GM23338 (cell line): ENCODE data around the gene ETNPPL. TPM values are rescaled to one million over a fixed set of nuclear protein-coding genes. Genes with fewer than 3 reads are reported as not detected.

ENCODE experiments used
- ATAC-seq: fragments of 200-7000 bp; cut with Tn5 transposase; 3 replicates; pipeline ENCODE4 v1.9.1; 2020
- DNase-seq: peaks from one replicate; pipeline ENCODE4 v3.0.0-alpha.2; 2015; ENCODE audit warnings: low spot score
- H2AFZ ChIP-seq: fragments of 200-600 bp; sonication (generic); 2 replicates; pipeline ENCODE4 v1.8.0; 2016; ENCODE audit warnings: antibody characterized with exemption, mild to moderate bottlenecking, moderate library complexity
- H3F3A ChIP-seq: fragments of 200-600 bp; sonication (generic); replicated peaks from 2 replicates; pipeline ENCODE4 v1.8.0; 2017; ENCODE audit warnings: antibody characterized with exemption, mixed run types, low read depth
- H3K27ac ChIP-seq: fragments of 200-600 bp; sonication (generic); 2 replicates; pipeline ENCODE4 v1.6.1; 2016; ENCODE audit warnings: low read depth
- H3K27me3 ChIP-seq: fragments of 200-600 bp; sonication (generic); 2 replicates; pipeline ENCODE4 v1.8.0; 2016; ENCODE audit warnings: mild to moderate bottlenecking, mixed run types, moderate library complexity; ENCODE audit not compliant: insufficient read depth
- H3K36me3 ChIP-seq: fragments of 200-600 bp; sonication (generic); 2 replicates; pipeline ENCODE4 v1.8.0; 2016; ENCODE audit warnings: mild to moderate bottlenecking; ENCODE audit not compliant: insufficient read depth
- H3K4me1 ChIP-seq: fragments of 200-600 bp; sonication (generic); 2 replicates; pipeline ENCODE4 v1.8.0; 2016; ENCODE audit warnings: mild to moderate bottlenecking, moderate library complexity; ENCODE audit not compliant: insufficient read depth
- H3K4me2 ChIP-seq: fragments of 200-600 bp; sonication (generic); 2 replicates; pipeline ENCODE4 v1.7.1; 2017; ENCODE audit warnings: mixed run types
- H3K4me3 ChIP-seq: fragments of 200-600 bp; sonication (generic); 2 replicates; pipeline ENCODE4 v1.6.1; 2016; ENCODE audit warnings: mixed run types
- H3K79me2 ChIP-seq: fragments of 200-600 bp; sonication (generic); replicated peaks from 2 replicates; pipeline ENCODE4 v1.8.0; 2017; ENCODE audit warnings: mild to moderate bottlenecking; ENCODE audit not compliant: insufficient read depth
- H3K9me2 ChIP-seq: fragments of 200-600 bp; sonication (generic); 2 replicates; pipeline ENCODE4 v1.8.0; 2017; ENCODE audit not compliant: insufficient read depth
- H4K20me1 ChIP-seq: fragments of 200-600 bp; sonication (generic); replicated peaks from 2 replicates; pipeline ENCODE4 v1.8.0; 2017; ENCODE audit warnings: mild to moderate bottlenecking; ENCODE audit not compliant: insufficient read depth
- H3K27ac Mint-ChIP-seq: 2 replicates; pipeline ENCODE4 v1.8.0; 2020; ENCODE audit warnings: inconsistent platforms, mild to moderate bottlenecking, moderate library complexity, mixed read lengths
- H3K27me3 Mint-ChIP-seq: 3 replicates; pipeline ENCODE4 v1.8.0; 2022; ENCODE audit warnings: low read depth, mild to moderate bottlenecking, moderate library complexity, mixed read lengths, inconsistent platforms; ENCODE audit not compliant: insufficient read depth, poor library complexity
- H3K36me3 Mint-ChIP-seq: 3 replicates; pipeline ENCODE4 v1.8.0; 2021; ENCODE audit warnings: low read depth, mild to moderate bottlenecking, inconsistent platforms, moderate library complexity, mixed read lengths
- H3K4me1 Mint-ChIP-seq: 3 replicates; pipeline ENCODE4 v1.8.0; 2020; ENCODE audit warnings: mild to moderate bottlenecking, inconsistent platforms, mixed read lengths
- H3K4me3 Mint-ChIP-seq: 3 replicates; pipeline ENCODE4 v1.8.0; 2021; ENCODE audit warnings: moderate library complexity, mild to moderate bottlenecking, inconsistent platforms, mixed read lengths
- H3K9me3 Mint-ChIP-seq: 3 replicates; pipeline ENCODE4 v1.8.0; 2020; ENCODE audit warnings: moderate library complexity, mild to moderate bottlenecking, inconsistent platforms, mixed read lengths
- CREB1 ChIP-seq: fragments of 250-450 bp; sonication (Bioruptor Pico); IDR thresholded peaks from 2 replicates; pipeline ENCODE4 v1.5.0; 2020; ENCODE audit warnings: low read depth, mild to moderate bottlenecking, moderate library complexity
- CTCF ChIP-seq, 2 experiments: fragments of 200-600 bp in 1 of 2; sonication (generic) in 1 of 2; conservative IDR thresholded peaks; 2 replicates each; pipeline versions ENCODE4 v1.5.1 to v1.6.1; 2016 to 2017; ENCODE audit warnings: antibody characterized with exemption in 2 of 2, low read depth in 2 of 2, mild to moderate bottlenecking in 2 of 2, moderate library complexity in 1 of 2
- ETS1 ChIP-seq: IDR thresholded peaks from 2 replicates; pipeline ENCODE4 v1.6.1; 2016; ENCODE audit warnings: antibody characterized with exemption
- EZH2 ChIP-seq: fragments of 200-600 bp; sonication (generic); IDR thresholded peaks from one replicate; pipeline ENCODE4 v1.8.0; 2017; ENCODE audit warnings: antibody characterized with exemption, mild to moderate bottlenecking, low read depth; ENCODE audit not compliant: unreplicated experiment
- EZH2phosphoT487 ChIP-seq: fragments of 200-600 bp; sonication (generic); IDR thresholded peaks from one replicate; pipeline ENCODE4 v1.8.1; 2018; ENCODE audit warnings: antibody characterized with exemption; ENCODE audit not compliant: unreplicated experiment
- JUNB ChIP-seq: IDR thresholded peaks from one replicate; pipeline ENCODE4 v1.6.1; 2016; ENCODE audit warnings: antibody characterized with exemption; ENCODE audit not compliant: unreplicated experiment
- NANOG ChIP-seq: IDR thresholded peaks from 2 replicates; pipeline ENCODE4 v1.6.1; 2016; ENCODE audit warnings: antibody characterized with exemption, borderline replicate concordance
- POLR2AphosphoS5 ChIP-seq: IDR thresholded peaks from 2 replicates; pipeline ENCODE4 v1.6.1; 2016; ENCODE audit warnings: antibody characterized with exemption, low read depth
- STAT1 ChIP-seq: IDR thresholded peaks from one replicate; pipeline ENCODE4 v1.6.1; 2016; ENCODE audit warnings: antibody characterized with exemption; ENCODE audit not compliant: unreplicated experiment
- ZNF114 ChIP-seq: fragments of 250-450 bp; sonication (Bioruptor Pico); IDR thresholded peaks from 2 replicates; pipeline ENCODE4 v1.5.0; 2020; ENCODE audit warnings: mild to moderate bottlenecking, moderate library complexity
- ZNF331 ChIP-seq: fragments of 250-450 bp; sonication (Bioruptor Pico); IDR thresholded peaks from 2 replicates; pipeline ENCODE4 v1.5.0; 2020; ENCODE audit warnings: low read depth, mild to moderate bottlenecking, moderate library complexity
- polyA plus RNA-seq: library from polyadenylated mRNA; unstranded; fragments of >200 nt; fragmentation: Nextera tagmentation; extraction: Ambion mirVana; gene quantifications from 2 replicates; pipeline ENCODE4 v1.2.1, GENCODE V29; 2016
- total RNA-seq: library from RNA; depleted of rRNA; stranded (reverse); fragments of >200 nt; shearing (Covaris generic); gene quantifications from 2 replicates; pipeline ENCODE4 v1.2.3, GENCODE V29; 2014
- TF ChIP-seq, protein P1 (sequence below): IDR thresholded peaks from one replicate; pipeline ENCODE4 v1.6.1; 2018; ENCODE audit warnings: antibody characterized with exemption; ENCODE audit not compliant: unreplicated experiment
- TF ChIP-seq, protein P2 (sequence below): fragments of 250-450 bp; sonication (Bioruptor Pico); IDR thresholded peaks from 2 replicates; pipeline ENCODE4 v1.5.0; 2020; ENCODE audit warnings: mild to moderate bottlenecking, moderate library complexity

Gene ETNPPL
- total and polyA plus RNA-seq, 2 experiments from 2014 or later, result 1.2 to 1.5 TPM

DNA sequence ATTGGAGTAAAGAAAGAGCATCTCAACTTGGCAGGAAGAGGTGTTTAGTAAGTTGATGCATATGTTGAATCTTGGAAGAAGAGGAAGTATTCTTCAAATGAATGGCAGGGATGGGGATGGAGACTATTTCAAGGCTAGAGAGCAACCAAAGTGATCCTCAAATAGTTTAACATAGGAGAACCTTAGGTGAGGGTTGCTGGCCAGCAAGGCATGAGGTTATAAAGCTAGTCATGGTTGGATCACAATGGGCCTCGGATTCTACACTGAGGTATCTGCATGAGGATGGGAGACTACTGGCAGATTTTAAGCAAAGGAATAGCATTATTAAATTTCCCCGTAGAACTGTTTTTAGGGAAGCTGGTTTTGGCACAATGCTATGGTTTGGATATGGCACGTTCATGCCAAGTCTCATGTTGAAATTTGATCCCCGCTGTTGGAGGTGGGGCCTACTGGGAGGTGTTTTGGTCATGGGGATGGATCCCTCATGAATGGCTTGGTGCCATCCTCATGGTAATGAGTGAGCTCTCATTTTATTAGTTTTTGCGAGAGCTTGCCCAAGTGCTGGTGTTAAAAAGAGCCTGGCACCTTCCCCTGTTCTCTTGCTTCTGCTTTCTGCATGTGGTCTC, 41.9 kb upstream of the ETNPPL start (continued):
- TF ChIP-seq JUNB (no peak), NANOG (no peak), ZNF331 (CRISPR knock-in tag) (no peak), CREB1 (CRISPR knock-in tag) (no peak)

DNA sequence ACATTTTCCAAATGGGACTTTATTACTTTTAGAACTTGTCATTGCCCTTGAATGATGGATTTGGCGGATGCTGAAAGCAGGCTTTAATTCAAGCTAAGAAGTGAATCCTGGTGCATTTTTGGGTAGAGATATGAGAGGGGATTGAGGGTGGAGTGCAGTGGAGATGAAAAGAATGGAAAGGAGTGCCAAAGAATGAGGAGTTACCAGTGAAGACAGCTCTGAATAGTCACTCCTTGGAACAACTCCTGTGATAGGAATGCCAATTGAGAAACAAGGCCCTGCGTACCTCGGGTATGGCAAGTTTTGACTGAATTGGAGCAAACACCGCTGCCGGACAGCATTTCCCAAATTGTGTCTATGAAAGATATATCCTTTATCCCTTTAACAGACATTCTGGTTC, 36.5 kb upstream of the ETNPPL start:
- Histone ChIP-seq H3K36me3 (no peaks in the 10 kb centered on the region), H3K27ac (no peak overlapping the region), H3K4me1 (no peaks in the 10 kb centered on the region), H3K9me2 (no peaks in the 10 kb centered on the region), H3K27me3 (no peaks in the 10 kb centered on the region), H2AFZ (no peak overlapping the region), H3K4me2 (no peak overlapping the region), H3K79me2 (no peaks in the 10 kb centered on the region), H3K4me3 (no peak overlapping the region), H3F3A (no peaks in the 10 kb centered on the region), H4K20me1 (no peaks in the 10 kb centered on the region)
- Mint-ChIP-seq H3K4me3 (no peak overlapping the region), H3K4me1 (no peaks in the 10 kb centered on the region), H3K27ac (no peak overlapping the region), H3K9me3 (no peaks in the 10 kb centered on the region), H3K27me3 (no peaks in the 10 kb centered on the region), H3K36me3 (no peaks in the 10 kb centered on the region)
- DNase-seq (no peak), ATAC-seq (no peak)
- TF ChIP-seq EZH2phosphoT487, result no peak
- TF ChIP-seq CREB1 (CRISPR knock-in tag), result no peak
- no peak for TF ChIP-seq STAT1
- no peak for TF ChIP-seq ETS1
- TF ChIP-seq, protein P1, sequence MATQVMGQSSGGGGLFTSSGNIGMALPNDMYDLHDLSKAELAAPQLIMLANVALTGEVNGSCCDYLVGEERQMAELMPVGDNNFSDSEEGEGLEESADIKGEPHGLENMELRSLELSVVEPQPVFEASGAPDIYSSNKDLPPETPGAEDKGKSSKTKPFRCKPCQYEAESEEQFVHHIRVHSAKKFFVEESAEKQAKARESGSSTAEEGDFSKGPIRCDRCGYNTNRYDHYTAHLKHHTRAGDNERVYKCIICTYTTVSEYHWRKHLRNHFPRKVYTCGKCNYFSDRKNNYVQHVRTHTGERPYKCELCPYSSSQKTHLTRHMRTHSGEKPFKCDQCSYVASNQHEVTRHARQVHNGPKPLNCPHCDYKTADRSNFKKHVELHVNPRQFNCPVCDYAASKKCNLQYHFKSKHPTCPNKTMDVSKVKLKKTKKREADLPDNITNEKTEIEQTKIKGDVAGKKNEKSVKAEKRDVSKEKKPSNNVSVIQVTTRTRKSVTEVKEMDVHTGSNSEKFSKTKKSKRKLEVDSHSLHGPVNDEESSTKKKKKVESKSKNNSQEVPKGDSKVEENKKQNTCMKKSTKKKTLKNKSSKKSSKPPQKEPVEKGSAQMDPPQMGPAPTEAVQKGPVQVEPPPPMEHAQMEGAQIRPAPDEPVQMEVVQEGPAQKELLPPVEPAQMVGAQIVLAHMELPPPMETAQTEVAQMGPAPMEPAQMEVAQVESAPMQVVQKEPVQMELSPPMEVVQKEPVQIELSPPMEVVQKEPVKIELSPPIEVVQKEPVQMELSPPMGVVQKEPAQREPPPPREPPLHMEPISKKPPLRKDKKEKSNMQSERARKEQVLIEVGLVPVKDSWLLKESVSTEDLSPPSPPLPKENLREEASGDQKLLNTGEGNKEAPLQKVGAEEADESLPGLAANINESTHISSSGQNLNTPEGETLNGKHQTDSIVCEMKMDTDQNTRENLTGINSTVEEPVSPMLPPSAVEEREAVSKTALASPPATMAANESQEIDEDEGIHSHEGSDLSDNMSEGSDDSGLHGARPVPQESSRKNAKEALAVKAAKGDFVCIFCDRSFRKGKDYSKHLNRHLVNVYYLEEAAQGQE, result no peak
- TF ChIP-seq POLR2AphosphoS5, result no peak
- TF ChIP-seq ZNF331 (CRISPR knock-in tag), result no peak
- TF ChIP-seq NANOG, result no peak
- no peak for TF ChIP-seq CTCF (conservative IDR thresholded peaks at IDR 0.05; ENCODE audit: low read depth in 2 of 2)
- no peak for TF ChIP-seq ZNF114 (CRISPR knock-in tag)
- TF ChIP-seq, protein P2, sequence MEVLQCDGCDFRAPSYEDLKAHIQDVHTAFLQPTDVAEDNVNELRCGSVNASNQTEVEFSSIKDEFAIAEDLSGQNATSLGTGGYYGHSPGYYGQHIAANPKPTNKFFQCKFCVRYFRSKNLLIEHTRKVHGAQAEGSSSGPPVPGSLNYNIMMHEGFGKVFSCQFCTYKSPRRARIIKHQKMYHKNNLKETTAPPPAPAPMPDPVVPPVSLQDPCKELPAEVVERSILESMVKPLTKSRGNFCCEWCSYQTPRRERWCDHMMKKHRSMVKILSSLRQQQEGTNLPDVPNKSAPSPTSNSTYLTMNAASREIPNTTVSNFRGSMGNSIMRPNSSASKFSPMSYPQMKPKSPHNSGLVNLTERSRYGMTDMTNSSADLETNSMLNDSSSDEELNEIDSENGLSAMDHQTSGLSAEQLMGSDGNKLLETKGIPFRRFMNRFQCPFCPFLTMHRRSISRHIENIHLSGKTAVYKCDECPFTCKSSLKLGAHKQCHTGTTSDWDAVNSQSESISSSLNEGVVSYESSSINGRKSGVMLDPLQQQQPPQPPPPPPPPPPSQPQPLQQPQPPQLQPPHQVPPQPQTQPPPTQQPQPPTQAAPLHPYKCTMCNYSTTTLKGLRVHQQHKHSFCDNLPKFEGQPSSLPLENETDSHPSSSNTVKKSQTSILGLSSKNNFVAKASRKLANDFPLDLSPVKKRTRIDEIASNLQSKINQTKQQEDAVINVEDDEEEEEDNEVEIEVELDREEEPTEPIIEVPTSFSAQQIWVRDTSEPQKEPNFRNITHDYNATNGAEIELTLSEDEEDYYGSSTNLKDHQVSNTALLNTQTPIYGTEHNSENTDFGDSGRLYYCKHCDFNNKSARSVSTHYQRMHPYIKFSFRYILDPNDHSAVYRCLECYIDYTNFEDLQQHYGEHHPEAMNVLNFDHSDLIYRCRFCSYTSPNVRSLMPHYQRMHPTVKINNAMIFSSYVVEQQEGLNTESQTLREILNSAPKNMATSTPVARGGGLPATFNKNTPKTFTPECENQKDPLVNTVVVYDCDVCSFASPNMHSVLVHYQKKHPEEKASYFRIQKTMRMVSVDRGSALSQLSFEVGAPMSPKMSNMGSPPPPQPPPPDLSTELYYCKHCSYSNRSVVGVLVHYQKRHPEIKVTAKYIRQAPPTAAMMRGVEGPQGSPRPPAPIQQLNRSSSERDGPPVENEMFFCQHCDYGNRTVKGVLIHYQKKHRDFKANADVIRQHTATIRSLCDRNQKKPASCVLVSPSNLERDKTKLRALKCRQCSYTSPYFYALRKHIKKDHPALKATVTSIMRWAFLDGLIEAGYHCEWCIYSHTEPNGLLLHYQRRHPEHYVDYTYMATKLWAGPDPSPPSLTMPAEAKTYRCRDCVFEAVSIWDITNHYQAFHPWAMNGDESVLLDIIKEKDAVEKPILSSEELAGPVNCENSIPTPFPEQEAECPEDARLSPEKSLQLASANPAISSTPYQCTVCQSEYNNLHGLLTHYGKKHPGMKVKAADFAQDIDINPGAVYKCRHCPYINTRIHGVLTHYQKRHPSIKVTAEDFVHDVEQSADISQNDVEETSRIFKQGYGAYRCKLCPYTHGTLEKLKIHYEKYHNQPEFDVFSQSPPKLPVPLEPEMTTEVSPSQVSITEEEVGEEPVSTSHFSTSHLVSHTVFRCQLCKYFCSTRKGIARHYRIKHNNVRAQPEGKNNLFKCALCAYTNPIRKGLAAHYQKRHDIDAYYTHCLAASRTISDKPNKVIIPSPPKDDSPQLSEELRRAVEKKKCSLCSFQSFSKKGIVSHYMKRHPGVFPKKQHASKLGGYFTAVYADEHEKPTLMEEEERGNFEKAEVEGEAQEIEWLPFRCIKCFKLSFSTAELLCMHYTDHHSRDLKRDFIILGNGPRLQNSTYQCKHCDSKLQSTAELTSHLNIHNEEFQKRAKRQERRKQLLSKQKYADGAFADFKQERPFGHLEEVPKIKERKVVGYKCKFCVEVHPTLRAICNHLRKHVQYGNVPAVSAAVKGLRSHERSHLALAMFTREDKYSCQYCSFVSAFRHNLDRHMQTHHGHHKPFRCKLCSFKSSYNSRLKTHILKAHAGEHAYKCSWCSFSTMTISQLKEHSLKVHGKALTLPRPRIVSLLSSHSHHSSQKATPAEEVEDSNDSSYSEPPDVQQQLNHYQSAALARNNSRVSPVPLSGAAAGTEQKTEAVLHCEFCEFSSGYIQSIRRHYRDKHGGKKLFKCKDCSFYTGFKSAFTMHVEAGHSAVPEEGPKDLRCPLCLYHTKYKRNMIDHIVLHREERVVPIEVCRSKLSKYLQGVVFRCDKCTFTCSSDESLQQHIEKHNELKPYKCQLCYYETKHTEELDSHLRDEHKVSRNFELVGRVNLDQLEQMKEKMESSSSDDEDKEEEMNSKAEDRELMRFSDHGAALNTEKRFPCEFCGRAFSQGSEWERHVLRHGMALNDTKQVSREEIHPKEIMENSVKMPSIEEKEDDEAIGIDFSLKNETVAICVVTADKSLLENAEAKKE, result no peak
- TF ChIP-seq EZH2, result no peak
